GM19463 (cell line): ENCODE data around the gene ARPP21.
A peak's percentile ranks its signal among the peaks of the same experiment; 100 is the strongest.

Experiments used
- ATAC-seq: cut with Tn5 transposase; IDR thresholded peaks from one replicate; pipeline ENCODE4 v1.9.1; 2021; ENCODE audit warnings: mild to moderate bottlenecking, moderate library complexity; ENCODE audit not compliant: unreplicated experiment

The ARPP21 gene

GRCh38 chr3:35641331-35641730 lies 2.0 kb downstream of the ARPP21 start:
- no peak for ATAC-seq

- no peak for ATAC-seq
Observed at GRCh38 chr3:35641920-35642527, 2.7 kb downstream of the ARPP21 start.

- no peak for ATAC-seq
Observed at GRCh38 chr3:35643495-35643894, 4.2 kb downstream of the ARPP21 start.

- ATAC-seq: no peak
Observed at GRCh38 chr3:35644451-35644850, 5.1 kb downstream of the ARPP21 start.

- no peak for ATAC-seq
Observed at GRCh38 chr3:35645189-35645588, 5.9 kb downstream of the ARPP21 start.

GRCh38 chr3:35646081-35646480 lies 6.8 kb downstream of the ARPP21 start:
- no peak for ATAC-seq

- ATAC-seq: no peak
Observed at GRCh38 chr3:35647461-35647860, 8.1 kb downstream of the ARPP21 start.

- no peak for ATAC-seq
Observed at GRCh38 chr3:35648347-35648746, 9.0 kb downstream of the ARPP21 start.

- ATAC-seq: no peak
Observed at GRCh38 chr3:35649405-35649804, 10.1 kb downstream of the ARPP21 start.

- no peak for ATAC-seq
Observed at GRCh38 chr3:35651426-35651825, 12.1 kb downstream of the ARPP21 start.

GRCh38 chr3:35651851-35652250 lies 12.5 kb downstream of the ARPP21 start:
- ATAC-seq: no peak

GRCh38 chr3:35653347-35653746 lies 14.0 kb downstream of the ARPP21 start:
- ATAC-seq: no peak

GRCh38 chr3:35654476-35654875 lies 15.2 kb downstream of the ARPP21 start:
- no peak for ATAC-seq

- no peak for ATAC-seq
Observed at GRCh38 chr3:35658686-35659085, 19.4 kb downstream of the ARPP21 start.

- no peak for ATAC-seq
Observed at GRCh38 chr3:35659768-35660167, 20.4 kb downstream of the ARPP21 start.

GRCh38 chr3:35663471-35663870 lies 24.1 kb downstream of the ARPP21 start:
- ATAC-seq: no peak

GRCh38 chr3:35664460-35664919 lies 25.2 kb downstream of the ARPP21 start:
- ATAC-seq: peak; percentile 92

- ATAC-seq: no peak
Observed at GRCh38 chr3:35665390-35666055, 26.2 kb downstream of the ARPP21 start.

GRCh38 chr3:35666888-35667287 lies 27.6 kb downstream of the ARPP21 start:
- ATAC-seq: no peak

GRCh38 chr3:35670408-35670965 lies 31.2 kb downstream of the ARPP21 start:
- ATAC-seq: no peak

- no peak for ATAC-seq
Observed at GRCh38 chr3:35671483-35671882, 32.2 kb downstream of the ARPP21 start.

- no peak for ATAC-seq
Observed at GRCh38 chr3:35673017-35673416, 33.7 kb downstream of the ARPP21 start.
